SH-SY5Y (cell line): ENCODE results near the gene ARL16.

Experiments
- GATA2 ChIP-seq: IDR thresholded peaks from 2 replicates; pipeline ENCODE4 v1.6.1; 2011; ENCODE audit warnings: mild to moderate bottlenecking, low read depth, low read length
- GATA3 ChIP-seq: IDR thresholded peaks from 2 replicates; pipeline ENCODE4 v1.6.1; 2011; ENCODE audit warnings: low read depth, mild to moderate bottlenecking, low read length, moderate library complexity

Gene ARL16

DNA sequence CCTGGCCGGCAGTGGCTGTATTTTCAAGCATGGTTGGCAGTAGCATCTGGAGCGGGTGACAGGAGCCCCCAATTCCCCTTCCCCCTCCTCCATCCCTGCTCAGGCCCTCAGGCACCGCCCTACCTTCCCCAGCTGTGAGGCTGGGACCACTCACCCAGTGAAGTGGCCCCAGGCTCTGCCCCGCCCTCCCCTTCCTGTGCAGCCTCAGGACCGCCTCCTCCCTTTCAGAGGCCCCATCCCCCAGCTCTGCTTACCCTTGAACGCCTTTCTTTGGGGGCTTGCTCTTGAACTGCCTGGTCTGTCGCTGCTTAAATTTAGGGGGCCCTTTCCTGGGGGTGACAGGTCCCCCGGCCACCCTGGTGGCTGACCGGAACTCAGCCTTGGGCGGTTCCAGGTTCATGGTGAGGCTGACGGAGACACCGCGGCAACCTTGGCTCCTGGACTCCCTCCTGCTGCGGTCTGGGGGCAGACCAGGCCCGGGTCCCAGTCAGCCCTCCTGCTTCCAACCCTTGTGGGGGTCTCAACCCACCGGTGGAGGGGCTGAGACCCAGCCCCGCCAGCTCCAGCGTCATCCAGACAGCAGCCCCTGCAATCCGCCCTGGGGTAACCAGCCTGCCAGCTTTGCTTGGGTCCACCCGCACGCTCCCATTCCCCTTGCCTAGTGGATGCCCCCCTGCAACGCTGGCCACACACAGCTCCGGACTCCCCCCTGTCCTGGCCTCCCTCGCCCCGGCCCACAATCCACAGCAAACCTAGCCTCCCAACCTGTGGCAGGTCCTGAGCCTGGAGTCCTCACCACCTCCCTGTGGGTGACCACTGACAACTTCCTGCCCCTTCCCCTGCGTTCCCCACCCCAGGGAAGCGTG, 30.5 kb downstream of the ARL16 start:
- no peak for TF ChIP-seq GATA2

DNA sequence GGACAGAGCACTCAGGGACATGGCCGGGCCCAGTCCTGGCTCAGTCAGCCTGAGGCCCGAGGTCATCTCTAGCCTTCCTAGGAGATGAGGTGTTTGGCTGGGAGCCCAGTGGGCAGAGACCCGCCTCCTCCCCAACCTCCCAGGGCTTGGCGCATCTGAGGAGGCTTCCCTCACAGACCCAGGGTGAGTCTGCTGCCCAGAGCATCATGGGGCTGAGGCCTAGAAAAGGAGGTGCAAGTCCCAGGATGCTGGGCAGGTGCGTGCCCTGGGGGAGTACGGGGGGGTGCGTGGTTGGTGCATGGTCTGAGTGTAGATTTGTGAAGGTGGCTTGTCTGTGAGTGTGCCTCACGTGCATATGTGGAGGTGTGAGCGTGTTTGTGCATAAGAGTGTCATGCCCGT, 31.9 kb downstream of the ARL16 start:
- TF ChIP-seq GATA2 (no peak), GATA3 (no peak)

DNA sequence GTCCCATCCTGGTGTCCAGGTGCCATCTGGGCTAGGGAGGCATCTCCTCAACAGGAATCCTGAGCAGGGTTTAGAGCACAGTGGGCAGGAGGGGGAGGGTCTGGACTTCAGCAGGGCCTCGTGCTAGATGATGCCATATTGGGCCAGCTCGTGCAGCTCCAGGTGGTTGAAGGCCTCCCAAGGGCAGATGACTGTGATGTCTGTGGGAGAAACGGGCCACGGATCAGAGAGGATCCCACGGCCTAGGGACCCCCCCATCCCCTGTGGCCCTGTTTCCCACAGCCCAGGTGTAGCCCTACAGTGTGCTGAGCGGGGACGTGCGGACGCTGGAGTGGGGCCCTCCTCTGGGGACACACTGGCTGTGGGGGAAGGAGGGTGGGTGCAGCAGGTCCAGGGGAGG, 32.6 kb downstream of the ARL16 start:
- TF ChIP-seq GATA2 (no peak), GATA3 (no peak)

DNA sequence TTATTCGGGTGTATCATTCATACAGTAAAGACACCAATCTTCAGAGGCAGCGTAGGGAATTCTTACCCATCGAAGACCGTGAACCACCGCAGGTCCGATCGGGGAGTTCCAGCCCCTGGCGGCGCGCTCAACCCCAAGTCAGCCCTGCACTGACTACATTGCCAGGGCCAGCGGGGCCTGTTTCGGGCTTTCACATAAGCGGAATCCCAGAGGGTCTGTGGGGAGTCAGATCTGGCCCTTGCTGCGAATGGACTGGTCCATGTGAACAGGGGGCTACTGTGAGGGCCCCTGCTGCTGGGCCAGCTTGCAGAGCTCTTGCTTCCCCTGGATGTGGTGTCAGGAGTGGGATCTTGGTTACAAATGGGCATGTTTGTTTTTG, 34.9 kb downstream of the ARL16 start:
- no peak for TF ChIP-seq GATA2
- no peak for TF ChIP-seq GATA3

DNA sequence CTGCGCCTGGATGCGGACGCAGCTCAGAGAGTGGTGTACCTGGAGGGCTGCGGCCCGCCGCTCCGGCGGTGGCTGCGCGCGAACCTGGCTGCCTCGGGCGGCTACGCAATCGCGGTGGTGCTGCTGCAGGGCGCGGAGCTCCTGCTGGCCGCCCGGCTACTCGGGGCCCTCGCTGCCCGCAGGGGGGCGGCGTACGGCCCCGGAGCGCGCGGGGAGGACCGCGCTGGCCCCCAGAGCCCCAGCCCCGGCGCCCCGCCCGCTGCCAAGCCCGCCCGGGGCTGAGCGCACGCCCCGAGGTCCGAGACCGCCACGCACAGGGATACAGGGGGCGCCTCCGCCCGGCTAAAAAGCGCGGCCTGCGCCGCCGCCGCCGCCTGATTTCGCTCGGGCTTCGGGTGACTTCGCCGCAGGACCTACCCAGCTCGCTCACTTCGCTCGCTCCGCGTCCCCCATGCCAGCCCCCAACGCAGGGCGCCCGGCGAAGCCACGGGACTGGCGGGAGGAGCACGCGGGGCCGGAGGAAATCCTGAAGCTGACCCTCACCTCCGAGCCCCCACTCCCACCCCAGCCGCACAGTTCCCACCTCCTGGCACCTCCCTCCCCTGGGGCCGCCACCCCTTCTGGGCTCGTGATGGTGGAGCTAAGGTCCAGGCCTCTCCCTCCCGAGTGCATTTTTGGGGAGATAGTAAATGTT, 35.4 kb downstream of the ARL16 start:
- TF ChIP-seq GATA3 (no peak), GATA2 (no peak)

DNA sequence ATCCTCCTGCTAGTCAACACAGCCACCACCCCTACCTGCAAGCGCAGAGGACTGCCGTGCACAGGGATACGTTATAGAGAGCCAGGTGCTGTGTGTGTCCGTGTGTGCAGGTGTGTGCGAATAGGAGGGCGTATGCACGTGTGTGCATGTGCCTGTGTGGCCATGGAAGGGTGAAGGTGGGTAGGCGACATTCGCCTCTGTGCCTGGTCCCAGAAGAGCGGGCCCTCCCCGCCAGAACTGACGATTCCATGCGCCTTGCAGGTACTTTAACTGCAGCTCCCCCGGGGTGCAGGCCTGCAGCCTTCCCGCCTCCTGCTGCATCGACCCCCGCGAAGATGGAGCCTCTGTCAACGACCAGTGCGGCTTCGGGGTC, 36.0 kb downstream of the ARL16 start:
- TF ChIP-seq GATA2 (no peak), GATA3 (no peak)

DNA sequence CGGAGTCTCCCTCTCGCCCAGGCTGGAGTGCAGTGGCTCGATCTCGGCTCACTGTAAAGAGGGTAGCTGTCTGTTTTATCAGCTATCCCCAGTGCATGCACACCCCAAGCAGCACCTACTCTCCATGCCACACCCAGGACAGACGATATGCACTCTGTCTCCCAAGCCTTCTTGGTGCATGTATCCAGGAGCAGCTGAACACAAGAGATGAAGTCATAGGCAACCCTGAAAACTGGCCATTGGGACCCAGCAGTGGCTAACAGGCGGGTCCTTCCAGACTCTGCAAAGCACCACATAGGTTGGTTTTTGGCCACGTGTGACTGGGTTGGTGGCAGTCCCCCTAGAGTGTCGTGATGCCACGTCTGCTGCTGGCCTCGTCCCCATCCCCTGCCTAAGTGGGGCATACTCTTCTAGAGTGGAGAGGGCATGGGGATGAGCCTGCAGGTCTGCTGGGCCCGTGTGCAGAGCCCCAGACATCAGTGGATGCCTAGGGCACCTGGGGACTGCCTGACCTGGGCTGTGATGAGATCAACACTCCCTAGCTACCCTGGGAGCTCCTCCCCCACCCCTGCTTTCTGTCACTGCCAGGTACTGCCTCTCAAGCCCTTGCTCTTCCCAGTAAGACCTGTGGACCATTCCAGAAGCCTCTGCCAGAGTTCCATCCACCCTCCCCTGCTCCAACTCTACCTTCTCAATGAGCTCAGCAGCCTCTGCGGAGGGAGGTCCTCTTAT, 36.6 kb downstream of the ARL16 start:
- TF ChIP-seq GATA2, result no peak
- TF ChIP-seq GATA3, result no peak

DNA sequence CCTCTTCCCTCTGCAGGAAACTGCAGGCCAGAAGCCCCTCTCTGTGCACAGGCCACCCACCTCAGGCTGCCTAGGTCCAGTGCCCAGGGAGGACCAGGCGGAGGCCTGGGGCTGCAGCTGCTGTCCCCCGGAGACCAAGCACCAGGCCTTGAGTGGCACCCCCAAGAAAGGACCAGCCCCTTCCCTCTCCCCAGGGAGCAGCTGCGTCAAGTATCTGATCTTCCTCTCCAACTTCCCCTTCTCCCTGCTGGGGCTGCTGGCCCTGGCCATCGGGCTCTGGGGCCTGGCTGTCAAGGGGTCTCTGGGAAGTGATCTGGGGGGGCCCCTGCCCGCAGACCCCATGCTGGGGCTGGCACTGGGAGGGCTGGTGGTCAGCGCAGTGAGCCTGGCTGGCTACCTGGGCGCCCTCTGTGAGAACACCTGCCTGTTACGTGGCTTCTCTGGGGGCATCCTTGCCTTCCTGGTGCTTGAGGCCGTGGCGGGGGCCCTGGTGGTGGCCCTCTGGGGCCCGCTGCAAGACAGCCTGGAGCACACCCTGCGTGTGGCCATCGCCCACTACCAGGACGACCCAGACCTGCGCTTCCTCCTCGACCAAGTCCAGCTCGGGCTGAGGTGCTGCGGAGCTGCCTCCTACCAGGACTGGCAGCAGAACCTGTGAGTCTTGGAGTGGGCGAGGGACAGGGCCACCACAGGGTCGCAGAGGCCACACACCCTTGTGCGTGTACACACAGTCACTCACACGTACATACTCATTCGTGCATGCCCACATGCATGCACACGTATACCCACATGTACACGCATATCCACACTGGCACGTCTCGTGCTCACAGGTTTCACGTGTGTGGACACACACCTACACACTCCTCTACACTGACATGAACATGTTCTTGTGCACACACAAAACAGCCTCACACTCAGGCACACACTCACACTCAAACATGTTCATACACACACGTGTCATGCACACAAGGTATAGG, 38.3 kb downstream of the ARL16 start:
- TF ChIP-seq GATA2, result no peak
- TF ChIP-seq GATA3, result no peak

DNA sequence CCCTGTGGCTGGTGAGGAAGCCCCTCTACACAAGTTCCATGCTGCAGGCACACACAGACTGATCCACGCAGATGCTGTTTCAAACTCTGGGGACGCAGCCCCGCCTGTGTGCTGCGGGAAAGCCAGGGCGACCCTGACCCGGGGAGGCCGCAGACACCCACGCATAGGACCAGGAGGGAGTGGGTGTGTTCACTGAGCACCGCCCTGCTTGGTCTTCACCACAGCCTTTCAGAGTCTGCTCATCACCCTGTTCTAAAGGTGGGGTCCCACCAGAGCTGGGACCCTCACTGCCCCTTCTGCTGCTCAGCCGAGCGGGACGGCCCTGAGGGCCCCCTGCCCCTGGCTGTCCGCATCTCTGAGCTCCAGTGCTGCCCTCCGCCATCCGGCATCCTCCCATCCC, 39.1 kb downstream of the ARL16 start:
- no peak for TF ChIP-seq GATA2
- no peak for TF ChIP-seq GATA3

DNA sequence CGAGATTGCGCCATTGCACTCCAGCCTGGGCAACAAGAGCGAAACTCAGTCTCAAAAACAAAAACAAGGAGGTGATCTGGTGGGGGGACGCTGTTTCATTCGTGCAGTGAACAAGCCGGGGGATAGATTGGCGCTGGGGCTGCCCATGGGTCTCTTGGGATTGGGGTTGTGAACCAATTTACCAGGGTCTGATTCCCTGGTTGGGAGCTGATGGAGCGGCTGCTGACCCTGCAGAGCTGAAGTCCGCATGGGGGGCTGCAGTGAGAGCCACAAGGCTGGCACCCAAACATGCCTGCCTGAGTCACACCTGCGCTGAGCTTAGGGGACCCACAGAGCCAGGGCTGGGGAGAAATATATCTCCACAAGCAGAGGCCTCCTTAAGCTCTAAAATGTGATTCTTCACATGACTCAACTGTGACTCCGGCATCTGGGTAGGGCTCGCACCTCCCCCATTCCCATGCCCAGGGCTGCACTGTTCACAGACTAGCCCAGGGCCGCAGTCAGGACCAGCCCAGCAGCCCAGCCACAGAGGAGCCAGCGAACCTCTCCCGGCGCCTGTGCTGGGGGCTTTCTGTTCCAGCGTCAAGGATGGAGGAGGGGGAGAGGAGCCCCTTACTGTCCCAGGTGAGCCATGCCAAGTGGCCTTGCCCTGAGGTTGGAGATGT, 41.6 kb downstream of the ARL16 start:
- TF ChIP-seq GATA3, result no peak
- TF ChIP-seq GATA2, result no peak

DNA sequence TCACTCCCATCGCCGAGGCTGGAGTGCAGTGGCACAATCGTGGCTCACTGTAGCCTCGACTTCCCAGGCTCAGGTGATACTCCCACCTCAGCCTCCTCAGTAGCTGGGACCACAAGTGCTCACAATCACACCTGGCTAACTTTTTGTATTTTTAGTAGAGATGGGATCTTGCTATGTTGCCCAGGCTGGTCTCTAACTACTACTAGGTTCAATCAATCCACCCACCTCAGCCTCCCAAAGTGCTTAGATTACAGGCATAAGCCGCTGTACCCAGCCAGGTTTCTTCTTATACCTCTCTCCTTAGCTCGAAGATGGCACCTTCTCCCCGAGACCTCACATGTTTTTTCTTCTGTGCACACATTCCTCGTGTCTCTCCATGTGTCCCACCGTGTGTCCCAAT, 43.6 kb downstream of the ARL16 start:
- TF ChIP-seq GATA2 (no peak), GATA3 (no peak)

DNA sequence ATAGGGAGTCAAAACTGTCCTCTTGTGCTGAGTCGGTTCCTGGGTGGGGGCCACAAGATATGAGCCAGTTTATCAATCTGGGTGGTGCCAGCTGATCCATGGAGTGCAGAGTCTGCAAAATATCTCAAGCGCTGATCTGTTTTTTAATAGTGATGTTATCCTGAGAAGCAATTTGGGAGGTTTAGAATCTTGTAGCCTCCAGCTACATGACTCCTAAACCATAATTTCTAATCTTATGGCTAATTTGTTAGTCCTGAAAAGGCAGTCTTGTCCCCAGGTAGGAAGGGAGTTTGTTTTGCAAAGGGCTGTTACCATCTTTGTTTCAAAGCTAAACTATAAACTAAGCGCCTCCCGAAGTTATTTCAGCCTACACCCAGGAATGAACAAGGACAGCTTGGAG, 44.9 kb downstream of the ARL16 start:
- TF ChIP-seq GATA3 (no peak), GATA2 (no peak)

DNA sequence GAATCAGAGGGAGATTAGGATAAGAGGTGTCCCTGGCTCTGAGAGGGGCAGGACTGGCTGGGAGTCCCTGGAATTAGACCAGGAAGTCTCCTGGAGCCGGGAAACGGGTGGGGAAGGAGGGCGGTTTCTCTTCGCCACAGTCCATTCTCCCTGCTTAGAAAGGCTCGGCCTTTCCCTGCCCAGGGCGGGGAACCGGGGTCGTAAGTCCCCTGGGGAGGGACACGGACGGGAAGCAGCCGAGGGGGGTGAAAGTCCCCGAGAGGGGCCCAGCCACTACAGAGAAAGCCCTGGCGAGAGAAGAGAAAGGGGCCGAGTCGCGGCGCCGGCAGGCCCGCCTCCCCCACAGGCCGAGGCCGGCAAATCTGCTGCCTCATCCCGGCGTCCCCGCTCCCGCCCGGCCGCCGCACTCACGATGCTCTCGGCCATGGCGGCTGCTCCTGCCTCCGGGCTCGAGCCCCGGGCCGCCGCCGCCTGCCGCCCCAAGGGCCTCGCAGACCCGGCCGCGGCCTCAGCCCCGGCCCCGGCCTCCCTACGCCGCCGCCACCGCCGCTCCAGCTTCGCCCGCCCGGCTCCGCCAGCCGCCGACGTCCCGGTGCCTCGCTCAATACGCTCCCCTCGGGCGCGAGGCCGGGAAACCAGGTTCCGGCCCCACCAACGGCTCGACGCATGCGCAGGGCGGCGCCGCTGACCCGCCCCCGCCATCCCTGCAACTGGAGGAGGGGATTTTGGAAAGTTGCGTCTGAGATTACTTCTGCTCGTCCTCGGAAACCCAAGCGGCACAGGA, 46.9 kb downstream of the ARL16 start, which contains the start of the genes NPLOC4 and TSPAN10:
TSS of gene NPLOC4 (minus strand) at position 608 of the 784 bp plus-strand sequence. CDS start at position 426, 182 bp downstream.
TSS of gene TSPAN10 (plus strand) at position 692 of the 784 bp plus-strand sequence. CDS start 5,217 bp downstream, outside the sequence.
- no peak for TF ChIP-seq GATA3
- TF ChIP-seq GATA2, result no peak
